H1 (cell line): ENCODE measurements around the gene DEK. TPM values are rescaled to one million over a fixed set of nuclear protein-coding genes. Genes with fewer than 3 reads are reported as not detected.

Source experiments
- CTCF ChIA-PET: fragments of 300-600 bp; sonication (Branson Sonifier 250); formaldehyde crosslinking; loops from one replicate; lab custom pipeline; 2021; ENCODE audit not compliant: partially characterized antibody; lab: Charles Lee
- POLR2A ChIA-PET: fragments of 300-600 bp; sonication (Branson Sonifier 250); formaldehyde crosslinking; loops from one replicate; lab custom pipeline; 2021; ENCODE audit warnings: inconsistent platforms; ENCODE audit not compliant: partially characterized antibody; lab: Charles Lee
- DNase-seq, 2 experiments: peaks; one replicate each; pipeline versions ENCODE4 v3.0.0 to v3.0.0-alpha.2; 2010 to 2022; ENCODE audit warnings: low spot score in 2 of 2, low read depth in 1 of 2, mixed read lengths in 1 of 2
- FAIRE-seq: peaks from 2 replicates; lab custom pipeline; 2011; peaks lifted over from hg19 to GRCh38; lab: Jason Lieb, UNC
- H2AFZ ChIP-seq: 2 replicates; pipeline ENCODE4 v1.8.1; 2012; ENCODE audit warnings: low read length, inconsistent platforms
- H2AK5ac ChIP-seq: 2 replicates; pipeline ENCODE4 v1.6.1; 2013; ENCODE audit warnings: low read depth, low read length
- H2BK120ac ChIP-seq: replicated peaks from 2 replicates; pipeline ENCODE3; 2013; ENCODE audit warnings: low read depth, low read length, inconsistent platforms
- H2BK12ac ChIP-seq: 2 replicates; pipeline ENCODE4 v1.6.1; 2013; ENCODE audit warnings: low read depth, low read length
- H2BK15ac ChIP-seq: 2 replicates; pipeline ENCODE4 v1.6.1; 2013; ENCODE audit warnings: low read length
- H2BK20ac ChIP-seq: 2 replicates; pipeline ENCODE4 v1.6.1; 2013; ENCODE audit warnings: low read length
- H2BK5ac ChIP-seq: 2 replicates; pipeline ENCODE4 v1.6.1; 2013; ENCODE audit warnings: low read depth, low read length
- H3K14ac ChIP-seq: 2 replicates; pipeline ENCODE4 v1.6.1; 2013; ENCODE audit warnings: inconsistent platforms; ENCODE audit not compliant: insufficient read length
- H3K18ac ChIP-seq: 2 replicates; pipeline ENCODE4 v1.6.1; 2013; ENCODE audit warnings: low read length; ENCODE audit errors: extremely low read depth
- H3K23ac ChIP-seq: 2 replicates; pipeline ENCODE4 v1.6.1; 2013; ENCODE audit warnings: inconsistent platforms; ENCODE audit not compliant: insufficient read length
- H3K23me2 ChIP-seq: 2 replicates; pipeline ENCODE4 v1.6.1; 2013; ENCODE audit warnings: low read depth, low read length
- H3K27ac ChIP-seq: 2 replicates; pipeline ENCODE4 v1.6.1; 2011; ENCODE audit warnings: low read depth, low read length, inconsistent platforms
- H3K27me3 ChIP-seq, 4 experiments: replicated peaks in 1 of 4; 1 replicate in 1 of 4; 2 replicates in 3 of 4; pipeline versions ENCODE4 v1.6.1 to v1.8.1; 2011 to 2013; ENCODE audit warnings: low read length in 3 of 4, mild to moderate bottlenecking in 3 of 4, inconsistent platforms in 2 of 4, mixed read lengths in 2 of 4, moderate library complexity in 1 of 4; ENCODE audit not compliant: control insufficient read depth in 3 of 4, insufficient read depth in 3 of 4; ENCODE audit errors: extremely low read depth in 1 of 4
- H3K36me3 ChIP-seq, 4 experiments: 2 replicates each; pipeline versions ENCODE4 v1.6.1 to v1.8.1; 2011 to 2013; ENCODE audit warnings: mild to moderate bottlenecking in 4 of 4, low read length in 3 of 4, moderate library complexity in 2 of 4, control low read depth in 1 of 4, inconsistent platforms in 1 of 4; ENCODE audit not compliant: insufficient read depth in 4 of 4, control insufficient read depth in 2 of 4
- H3K4ac ChIP-seq: replicated peaks from 2 replicates; pipeline ENCODE3; 2013; ENCODE audit warnings: low read length, low read depth, mixed read lengths, inconsistent platforms; ENCODE audit not compliant: insufficient read length
- H3K4me1 ChIP-seq, 4 experiments: replicated peaks in 1 of 4; 1 replicate in 1 of 4; 2 replicates in 3 of 4; pipeline versions ENCODE4 v1.6.1 to v1.8.1; 2011 to 2013; ENCODE audit warnings: low read length in 3 of 4, inconsistent platforms in 2 of 4, mixed read lengths in 1 of 4; ENCODE audit not compliant: insufficient read depth in 4 of 4, control insufficient read depth in 3 of 4
- H3K4me2 ChIP-seq, 2 experiments: 2 replicates each; pipeline versions ENCODE4 v1.6.1 to v1.8.1; 2011 to 2013; ENCODE audit warnings: low read depth in 2 of 2, low read length in 2 of 2, control low read depth in 1 of 2, inconsistent platforms in 1 of 2, mild to moderate bottlenecking in 1 of 2; ENCODE audit not compliant: insufficient read depth in 1 of 2
- H3K4me3 ChIP-seq, 4 experiments: fragments of 200-600, 300-600 bp in 1 of 4; sonication (generic), shearing (Covaris generic), sonication (Bioruptor Twin) in 1 of 4; 2 replicates each; pipeline versions ENCODE4 v1.5.1 to v1.8.1; 2011 to 2016; ENCODE audit warnings: low read length in 4 of 4, low read depth in 3 of 4, control low read depth in 2 of 4, inconsistent platforms in 2 of 4, mild to moderate bottlenecking in 2 of 4, mixed read lengths in 1 of 4, moderate library complexity in 1 of 4; ENCODE audit not compliant: insufficient read depth in 2 of 4; ENCODE audit errors: extremely low read depth in 1 of 4
- H3K56ac ChIP-seq: replicated peaks from 2 replicates; pipeline ENCODE3; 2013; ENCODE audit warnings: low read depth, mild to moderate bottlenecking, mixed read lengths, low read length, inconsistent platforms; ENCODE audit not compliant: insufficient read length
- H3K79me1 ChIP-seq: 2 replicates; pipeline ENCODE4 v1.6.1; 2013; ENCODE audit warnings: low read depth, low read length, control low read depth
- H3K79me2 ChIP-seq, 2 experiments: 2 replicates each; pipeline versions ENCODE4 v1.6.1 to v1.8.1; 2012 to 2013; ENCODE audit warnings: low read length in 2 of 2, mild to moderate bottlenecking in 2 of 2, inconsistent platforms in 1 of 2; ENCODE audit not compliant: insufficient read depth in 2 of 2, control insufficient read depth in 1 of 2
- H3K9ac ChIP-seq, 4 experiments: replicated peaks in 1 of 4; 1 replicate in 1 of 4; 2 replicates in 3 of 4; pipeline versions ENCODE4 v1.6.1 to v1.8.1; 2011 to 2013; ENCODE audit warnings: low read depth in 3 of 4, low read length in 3 of 4, control low read depth in 2 of 4, mild to moderate bottlenecking in 2 of 4, moderate library complexity in 2 of 4, inconsistent platforms in 1 of 4; ENCODE audit errors: extremely low read depth in 1 of 4
- H3K9me3 ChIP-seq, 2 experiments: 2 replicates each; pipeline versions ENCODE4 v1.6.1 to v1.8.1; 2012 to 2013; ENCODE audit warnings: mild to moderate bottlenecking in 2 of 2, moderate library complexity in 2 of 2, control low read depth in 1 of 2, inconsistent platforms in 1 of 2, low read depth in 1 of 2, low read length in 1 of 2, mixed read lengths in 1 of 2; ENCODE audit not compliant: insufficient read depth in 2 of 2
- H4K20me1 ChIP-seq, 2 experiments: replicated peaks in 1 of 2; 2 replicates each; pipeline versions ENCODE3 to v1.8.1; 2011 to 2013; ENCODE audit warnings: inconsistent platforms in 2 of 2, low read length in 2 of 2, mild to moderate bottlenecking in 1 of 2; ENCODE audit not compliant: insufficient read depth in 2 of 2, control insufficient read depth in 1 of 2
- H4K5ac ChIP-seq: 2 replicates; pipeline ENCODE4 v1.6.1; 2013; ENCODE audit warnings: low read length, low read depth, mixed read lengths, inconsistent platforms; ENCODE audit not compliant: insufficient read length
- H4K8ac ChIP-seq: 2 replicates; pipeline ENCODE4 v1.8.0; 2013; ENCODE audit warnings: mild to moderate bottlenecking, moderate library complexity, low read length, inconsistent platforms; ENCODE audit not compliant: insufficient read depth; ENCODE audit errors: extremely low read depth
- H4K91ac ChIP-seq: replicated peaks from 2 replicates; pipeline ENCODE3; 2013; ENCODE audit warnings: low read length, mixed read lengths, inconsistent platforms; ENCODE audit not compliant: insufficient read length
- ATF3 ChIP-seq: IDR thresholded peaks from 2 replicates; pipeline ENCODE4 v1.6.1; 2011; ENCODE audit warnings: low read depth, mild to moderate bottlenecking, low read length; ENCODE audit not compliant: insufficient read depth
- BRCA1 ChIP-seq: IDR thresholded peaks from 2 replicates; pipeline ENCODE4 v1.6.1; 2012; ENCODE audit warnings: low read depth, low read length, improper control_type of control experiment
- CHD1 ChIP-seq: IDR thresholded peaks from 2 replicates; pipeline ENCODE4 v1.6.1; 2012; ENCODE audit warnings: low read depth, low read length, improper control_type of control experiment
- NRF1 ChIP-seq: IDR thresholded peaks from 2 replicates; pipeline ENCODE4 v1.6.1; 2011; ENCODE audit warnings: mild to moderate bottlenecking, low read depth, low read length, improper control_type of control experiment
- POLR2AphosphoS5 ChIP-seq: IDR thresholded peaks from 2 replicates; pipeline ENCODE4 v1.6.1; 2011; ENCODE audit warnings: low read depth, low read length
- SAP30 ChIP-seq: fragments of 300-600 bp; sonication (generic); IDR thresholded peaks from 2 replicates; pipeline ENCODE4 v1.7.1; 2012; ENCODE audit warnings: low read length, moderate library complexity, mild to moderate bottlenecking, inconsistent platforms; ENCODE audit not compliant: insufficient read depth, insufficient replicate concordance
- SIRT6 ChIP-seq: IDR thresholded peaks from one replicate; pipeline ENCODE4 v1.7.1; 2012; ENCODE audit warnings: low read length, inconsistent platforms
- USF2 ChIP-seq: IDR thresholded peaks from 2 replicates; pipeline ENCODE4 v1.6.1; 2011; ENCODE audit warnings: low read length, improper control_type of control experiment
- WGBS, 2 experiments: shearing (Covaris generic) in 1 of 2; methylation state at CpG; one replicate each; pipeline versions ENCODE4 v1.1.6 to v1.1.7; 2013 to 2015; ENCODE audit warnings: low lambda C conversion rate in 2 of 2, mixed read lengths in 2 of 2, inconsistent platforms in 1 of 2, low coverage in 1 of 2, missing lambda C conversion rate in 1 of 2; ENCODE audit not compliant: insufficient replicate concordance in 2 of 2, insufficient coverage in 1 of 2, insufficient read length in 1 of 2; ENCODE audit errors: extremely low coverage in 1 of 2, missing lambda C conversion rate in 1 of 2; 5-methylcytosine and 5-hydroxymethylcytosine counted together
- polyA plus RNA-seq, 7 experiments: library from polyadenylated mRNA; depleted of rRNA in 3 of 7; stranded (reverse) in 5 of 7; unstranded in 2 of 7; fragments of >200 nt in 5 of 7; fragments of 200-250 nt in 2 of 7; gene quantifications; 1 replicate in 5 of 7; 2 replicates in 1 of 7; 4 replicates in 1 of 7; pipeline versions ENCODE4 v1.2.1 to v1.2.3, GENCODE V29; 2011 to 2013; ENCODE audit warnings: missing spikeins in 2 of 7, mixed read lengths in 2 of 7
- total RNA-seq: library from RNA; stranded (reverse); fragmentation: NEBNext Ultra II Directional; extraction: Animal tissue kit (Norgen Biotek cat#: 25700); gene quantifications from 2 replicates; pipeline ENCODE4 v1.2.1, GENCODE V29; 2021

DEK gene
- total and polyA plus RNA-seq, 2 of the 8 experiments (the other 6 are each of a cell fraction or from before 2014, with no cell fraction given): 40.0 to 228 TPM

GRCh38 chr6:18206591-18206990 lies 57.7 kb downstream of the DEK start:
- no peak for DNase-seq
- Histone ChIP-seq H3K9ac (no peak overlapping the region), H2BK12ac (no peak overlapping the region), H3K18ac (no peak overlapping the region), H3K4ac (no peak overlapping the region), H4K8ac (no peak overlapping the region), H3K27me3 (no peaks in the 10 kb centered on the region), H2AK5ac (no peak overlapping the region), H4K20me1 (no peaks in the 10 kb centered on the region), H3K4me1 (peaks cover 0 to 2% (median 0%) of the 10 kb centered on the region in 4 experiments; a peak in 1 of 7 replicates), H3K23me2 (no peaks in the 10 kb centered on the region), H3K36me3 (no peaks in the 10 kb centered on the region; a peak in 1 of 8 replicates), H3K27ac (no peak overlapping the region), H3K79me2 (no peaks in the 10 kb centered on the region), H4K91ac (no peak overlapping the region), H2BK5ac (no peak overlapping the region), H4K5ac (no peak overlapping the region), H3K79me1 (no peaks in the 10 kb centered on the region), H3K4me3 (no peak overlapping the region), H3K4me2 (no peak overlapping the region), H2BK120ac (no peak overlapping the region), H2AFZ (no peak overlapping the region), H2BK15ac (no peak overlapping the region), H3K23ac (no peak overlapping the region), H2BK20ac (no peak overlapping the region), H3K9me3 (no peaks in the 10 kb centered on the region), H3K56ac (no peak overlapping the region), H3K14ac (no peak overlapping the region)
- POLR2A ChIA-PET: interaction anchor here (1.6 kb wide), 1 partner anchor 12 kb away, joined by 6 read pairs; no protein-coding TSS in a partner anchor
- TF ChIP-seq POLR2AphosphoS5 (no peak), SIRT6 (no peak), BRCA1 (no peak), ATF3 (no peak), CHD1 (no peak), SAP30 (no peak), NRF1 (no peak), USF2 (no peak)
- CTCF ChIA-PET: interaction anchor here (1.2 to 1.4 kb wide), 2 partner anchors 13 to 84 kb away, joined by 3 read pairs; partner anchors contain the start of gene NHLRC1
- WGBS, 2 experiments: 95% methylated on average over 6 of the region's 6 CpGs; no CpG with 5 or more reads in 1 of the 2 experiments
- no peak for FAIRE-seq
